SK-N-MC (cell line): ENCODE results near the gene KLHL26.

Experiments used
- EZH2 ChIP-seq: fragments of 200-600 bp; sonication (generic); IDR thresholded peaks from one replicate; pipeline ENCODE4 v1.6.1; 2017; ENCODE audit warnings: antibody characterized with exemption
- POLR2AphosphoS5 ChIP-seq: IDR thresholded peaks from 2 replicates; pipeline ENCODE4 v1.6.1; 2012; ENCODE audit warnings: mild to moderate bottlenecking, low read depth, low read length, borderline replicate concordance

DNA sequence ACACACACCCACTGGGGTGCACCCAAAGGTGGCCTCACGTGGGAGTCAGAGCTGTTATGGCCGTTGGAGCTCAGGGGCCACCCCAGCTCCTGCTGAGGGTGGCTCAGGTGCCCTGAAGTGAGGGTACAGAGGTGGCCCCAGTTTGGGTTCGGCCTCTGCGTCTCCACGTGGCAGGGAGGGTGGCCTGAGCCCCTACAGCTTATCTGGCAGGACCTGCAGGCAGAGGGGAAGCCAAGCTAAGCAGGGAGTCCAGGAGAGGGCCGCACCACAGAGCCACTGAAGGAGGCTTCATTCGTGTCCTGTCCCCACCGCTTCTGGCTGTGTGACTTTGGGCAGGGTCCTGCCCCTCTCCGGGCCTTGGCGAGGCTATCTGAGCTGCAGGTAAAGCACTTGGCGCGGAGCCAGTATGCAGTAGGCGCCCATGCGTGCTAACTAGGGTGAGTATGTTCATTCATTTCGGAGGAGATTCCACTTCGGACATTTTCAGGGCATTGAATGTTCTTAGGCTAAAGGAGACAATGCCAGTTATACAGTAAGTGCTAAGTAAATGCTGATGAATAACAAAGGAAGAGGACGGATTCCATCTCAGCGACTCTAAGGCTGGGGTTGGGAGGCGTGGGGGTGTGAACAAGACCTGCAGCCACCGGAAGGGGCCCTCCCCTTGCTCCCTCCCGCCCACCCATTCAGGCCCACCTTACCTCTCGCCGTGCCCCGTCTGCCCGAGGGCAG, 43.3 kb upstream of the KLHL26 start:
- TF ChIP-seq EZH2: no peak
- TF ChIP-seq POLR2AphosphoS5: no peak; the same call in 1 of the 2 replicates
